IMR-90 (cell line): Measurements from ENCODE around the gene U2SURP. TPM values are rescaled to one million over a fixed set of nuclear protein-coding genes. Genes with fewer than 3 reads are reported as not detected.

Source experiments
- ATAC-seq: fragments of 200-7000 bp; cut with Tn5 transposase; 2 replicates; pipeline ENCODE4 v1.9.1; 2020; ENCODE audit warnings: low read depth, mild to moderate bottlenecking, moderate library complexity
- BruUV-seq: library from RNA; stranded (reverse); fragments of 400-500 nt; replicated peaks from 2 replicates; lab custom pipeline; 2021; lab: Mats Ljungman, UMichigan
- CTCF ChIA-PET: fragments of 300-600 bp; formaldehyde crosslinking; extraction: SDS; loops from one replicate; lab custom pipeline; 2021; ENCODE audit warnings: antibody characterized with exemption; lab: Yijun Ruan, JAX
- POLR2A ChIA-PET: fragments of 300-600 bp; sonication (Branson Sonifier 250); formaldehyde crosslinking; loops from one replicate; lab custom pipeline; 2022; ENCODE audit warnings: antibody characterized with exemption; ENCODE audit not compliant: unreplicated experiment; lab: Charles Lee
- DNase-seq: peaks from one replicate; pipeline ENCODE4 v3.0.0; 2013
- H2AFZ ChIP-seq: replicated peaks from 2 replicates; pipeline ENCODE3; 2013; ENCODE audit warnings: low read length, mild to moderate bottlenecking; ENCODE audit not compliant: poor library complexity
- H2AK5ac ChIP-seq: 2 replicates; pipeline ENCODE4 v1.6.1; 2013; ENCODE audit warnings: low read depth, low read length, inconsistent platforms
- H2AK9ac ChIP-seq: replicated peaks from 2 replicates; pipeline ENCODE3; 2013; ENCODE audit warnings: mild to moderate bottlenecking, low read depth, low read length, moderate library complexity; ENCODE audit not compliant: poor library complexity
- H2BK120ac ChIP-seq: 2 replicates; pipeline ENCODE4 v1.6.1; 2013; ENCODE audit warnings: low read depth, low read length, inconsistent platforms
- H2BK15ac ChIP-seq: 3 replicates; pipeline ENCODE4 v1.6.1; 2013; ENCODE audit warnings: low read depth, low read length, inconsistent platforms
- H2BK20ac ChIP-seq: 2 replicates; pipeline ENCODE4 v1.6.1; 2013; ENCODE audit warnings: low read depth, mild to moderate bottlenecking, inconsistent platforms, low read length, moderate library complexity
- H2BK5ac ChIP-seq: 2 replicates; pipeline ENCODE4 v1.6.1; 2013; ENCODE audit warnings: mild to moderate bottlenecking, low read depth, low read length, inconsistent platforms; ENCODE audit not compliant: poor library complexity, severe bottlenecking
- H3K14ac ChIP-seq: replicated peaks from 2 replicates; pipeline ENCODE4 v1.6.1; 2013; ENCODE audit warnings: low read depth, low read length, inconsistent platforms
- H3K18ac ChIP-seq: 2 replicates; pipeline ENCODE4 v1.6.1; 2013; ENCODE audit warnings: low read depth, low read length, control low read depth
- H3K23ac ChIP-seq: 2 replicates; pipeline ENCODE4 v1.6.1; 2013; ENCODE audit warnings: low read depth, low read length, inconsistent platforms
- H3K27ac ChIP-seq: 2 replicates; pipeline ENCODE4 v1.5.1; 2013; ENCODE audit warnings: mild to moderate bottlenecking, control low read depth, low read length; ENCODE audit not compliant: insufficient read depth
- H3K27me3 ChIP-seq: 2 replicates; pipeline ENCODE4 v1.6.1; 2013; ENCODE audit warnings: low read length; ENCODE audit not compliant: control insufficient read depth, insufficient read depth
- H3K36me3 ChIP-seq: 2 replicates; pipeline ENCODE4 v1.6.1; 2013; ENCODE audit warnings: low read length, mixed read lengths; ENCODE audit not compliant: control insufficient read depth, insufficient read depth
- H3K4ac ChIP-seq: 2 replicates; pipeline ENCODE4 v1.6.1; 2013; ENCODE audit warnings: low read depth, low read length, inconsistent platforms
- H3K4me1 ChIP-seq: 2 replicates; pipeline ENCODE4 v1.6.1; 2013; ENCODE audit warnings: low read length, mixed read lengths; ENCODE audit not compliant: control insufficient read depth, insufficient read depth
- H3K4me2 ChIP-seq: 2 replicates; pipeline ENCODE4 v1.6.1; 2013; ENCODE audit warnings: low read depth, mild to moderate bottlenecking, control low read depth, low read length, moderate library complexity
- H3K4me3 ChIP-seq: 2 replicates; pipeline ENCODE4 v1.5.1; 2013; ENCODE audit warnings: low read depth, mild to moderate bottlenecking, control low read depth, low read length, moderate library complexity; ENCODE audit not compliant: insufficient read depth
- H3K56ac ChIP-seq: 2 replicates; pipeline ENCODE4 v1.6.1; 2013; ENCODE audit warnings: low read length, inconsistent platforms; ENCODE audit not compliant: insufficient read depth; ENCODE audit errors: extremely low read depth
- H3K79me1 ChIP-seq, 2 experiments: 2 replicates each; pipeline ENCODE4 v1.6.1; 2013; ENCODE audit warnings: low read length in 2 of 2, inconsistent platforms in 1 of 2, low read depth in 1 of 2
- H3K9ac ChIP-seq: 2 replicates; pipeline ENCODE4 v1.6.1; 2013; ENCODE audit warnings: low read depth, low read length, control low read depth
- H3K9me1 ChIP-seq: 2 replicates; pipeline ENCODE4 v1.6.1; 2013; ENCODE audit warnings: low read length, inconsistent platforms; ENCODE audit not compliant: insufficient read depth
- H3K9me3 ChIP-seq: 2 replicates; pipeline ENCODE4 v1.6.1; 2013; ENCODE audit warnings: low read length; ENCODE audit not compliant: control insufficient read depth, insufficient read depth
- H4K20me1 ChIP-seq: 2 replicates; pipeline ENCODE4 v1.6.1; 2013; ENCODE audit warnings: low read length, inconsistent platforms; ENCODE audit not compliant: insufficient read depth
- H4K5ac ChIP-seq: 2 replicates; pipeline ENCODE4 v1.6.1; 2013; ENCODE audit warnings: mild to moderate bottlenecking, low read depth, low read length, control low read depth
- H4K8ac ChIP-seq, 2 experiments: 2 replicates each; pipeline ENCODE4 v1.6.1; 2013; ENCODE audit warnings: low read depth in 2 of 2, low read length in 2 of 2, control low read depth in 1 of 2, inconsistent platforms in 1 of 2
- H4K91ac ChIP-seq: 2 replicates; pipeline ENCODE4 v1.6.1; 2013; ENCODE audit warnings: low read depth, low read length, inconsistent platforms; ENCODE audit not compliant: insufficient read depth
- BHLHE40 ChIP-seq: fragments of 150-350 bp; IDR thresholded peaks from 2 replicates; pipeline ENCODE4 v1.6.1; 2016; ENCODE audit warnings: mild to moderate bottlenecking, low read depth, low read length
- ELK1 ChIP-seq: fragments of 150-350 bp; IDR thresholded peaks from 2 replicates; pipeline ENCODE4 v1.6.1; 2016; ENCODE audit warnings: low read depth, mild to moderate bottlenecking, low read length, moderate library complexity, borderline replicate concordance
- FOS ChIP-seq: fragments of 150-350 bp; IDR thresholded peaks from 2 replicates; pipeline ENCODE4 v1.6.1; 2016; ENCODE audit warnings: low read depth, low read length
- MAFK ChIP-seq: IDR thresholded peaks from 2 replicates; pipeline ENCODE4 v1.6.1; 2012; ENCODE audit warnings: low read depth, low read length, improper control_type of control experiment
- MAZ ChIP-seq: IDR thresholded peaks from 2 replicates; pipeline ENCODE4 v1.6.1; 2012; ENCODE audit warnings: low read depth, mild to moderate bottlenecking, low read length, improper control_type of control experiment, moderate library complexity, borderline replicate concordance
- MXI1 ChIP-seq: IDR thresholded peaks from 2 replicates; pipeline ENCODE4 v1.6.1; 2012; ENCODE audit warnings: low read depth, mild to moderate bottlenecking, low read length, moderate library complexity, borderline replicate concordance
- NFE2L2 ChIP-seq: fragments of 150-350 bp; IDR thresholded peaks from 2 replicates; pipeline ENCODE4 v1.6.1; 2016; ENCODE audit warnings: low read depth, mild to moderate bottlenecking, low read length
- POLR2A ChIP-seq: IDR thresholded peaks from 2 replicates; pipeline ENCODE4 v1.6.1; 2012; ENCODE audit warnings: mild to moderate bottlenecking, low read depth, low read length
- RAD21 ChIP-seq: IDR thresholded peaks from 2 replicates; pipeline ENCODE4 v1.6.1; 2012; ENCODE audit warnings: low read length, improper control_type of control experiment
- RCOR1 ChIP-seq: IDR thresholded peaks from 2 replicates; pipeline ENCODE4 v1.6.1; 2012; ENCODE audit warnings: mild to moderate bottlenecking, low read length, improper control_type of control experiment; ENCODE audit not compliant: insufficient replicate concordance
- RFX5 ChIP-seq: IDR thresholded peaks from 2 replicates; pipeline ENCODE4 v1.8.0; 2012; ENCODE audit warnings: low read depth, mild to moderate bottlenecking, low read length, moderate library complexity
- SMC3 ChIP-seq: fragments of 150-350 bp; IDR thresholded peaks from 2 replicates; pipeline ENCODE4 v1.6.1; 2016; ENCODE audit warnings: low read depth, mild to moderate bottlenecking, antibody characterized with exemption, low read length, moderate library complexity
- WGBS, 2 experiments: methylation state at CpG; one replicate each; pipeline versions ENCODE4 v1.1.5 to v1.1.7; 2013; ENCODE audit warnings: missing lambda C conversion rate in 2 of 2; ENCODE audit not compliant: insufficient read length in 1 of 2; ENCODE audit errors: extremely low coverage in 2 of 2; 5-methylcytosine and 5-hydroxymethylcytosine counted together
- dilution Hi-C: fragments of 300-500 bp; cut with HindIII; formaldehyde crosslinking; loops from one replicate; pipeline ENCODE4 v1.14.3; 2018; ENCODE audit warnings: low sequenced_read_pairs; ENCODE audit not compliant: unreplicated experiment
- in situ Hi-C: fragments of 300-500 bp; cut with MboI; formaldehyde crosslinking; loops from 3 replicates; pipeline ENCODE4 v1.14.3; 2019; ENCODE audit warnings: low sequenced_read_pairs, inconsistent platforms, mixed read lengths
- intact Hi-C: fragments of 100-400 bp; cut with micrococcal nuclease; formaldehyde crosslinking; loops from 2 replicates; pipeline ENCODE4 v1.10.0; 2022
- polyA plus RNA-seq, 3 experiments: library from polyadenylated mRNA; depleted of rRNA; stranded (reverse); fragments of >200 nt; gene quantifications; 2 replicates each; pipeline ENCODE4 v1.2.3, GENCODE V29; 2012; ENCODE audit warnings: low replicate concordance in 1 of 3
- total RNA-seq: library from RNA; depleted of rRNA; stranded (reverse); fragments of >200 nt; gene quantifications from 2 replicates; pipeline ENCODE4 v1.2.3, GENCODE V29; 2012
- TF ChIP-seq, protein P1 (sequence below): conservative IDR thresholded peaks from 2 replicates; pipeline ENCODE4 v1.5.1; 2012; ENCODE audit warnings: mild to moderate bottlenecking, low read depth, low read length, improper control_type of control experiment

Gene U2SURP
- total and polyA plus RNA-seq, 2 of the 4 experiments (the other 2 are of a cell fraction) = 24.8 to 29.4 TPM

GRCh38 chr3:143084856-143085731, 83.7 kb downstream of the U2SURP start:
- no TSS peak for BruUV-seq
- ATAC-seq = peak; percentile 51
- CTCF ChIA-PET = no interaction called here

More at GRCh38 chr3:143084856-143085731, 83.7 kb downstream of the U2SURP start:
- no peak overlapping the region for H4K5ac ChIP-seq
- H3K18ac ChIP-seq = no peak overlapping the region
- POLR2A ChIA-PET = no interaction called here
- no peak overlapping the region for H2AK5ac ChIP-seq
- H4K20me1 ChIP-seq = no peaks in the 10 kb centered on the region
- intact Hi-C loops (no loop called here), dilution Hi-C loops (no loop called here), in situ Hi-C loops (no loop called here)
- H3K4me1 ChIP-seq = no peaks in the 10 kb centered on the region
- no peak overlapping the region for H2AK9ac ChIP-seq
- H3K4me3 ChIP-seq = no peak overlapping the region
- H3K27ac ChIP-seq = no peak overlapping the region
- no peak overlapping the region for H2BK120ac ChIP-seq
- no peaks in the 10 kb centered on the region for H3K36me3 ChIP-seq
- H3K9me1 ChIP-seq = no peaks in the 10 kb centered on the region
- H3K79me1 ChIP-seq = no peaks in the 10 kb centered on the region
- WGBS, 2 experiments = no CpG with 5 or more reads among the region's 17 CpGs
- no peak overlapping the region for H2BK5ac ChIP-seq
- no peak overlapping the region for H4K91ac ChIP-seq
- TF ChIP-seq MAZ (no peak), RCOR1 (no peak), RAD21 (no peak), MAFK (no peak), ELK1 (no peak), POLR2A (no peak), MXI1 (no peak), SMC3 (no peak), RFX5 (no peak), FOS (no peak), BHLHE40 (no peak), NFE2L2 (no peak)
- TF ChIP-seq, protein P1, sequence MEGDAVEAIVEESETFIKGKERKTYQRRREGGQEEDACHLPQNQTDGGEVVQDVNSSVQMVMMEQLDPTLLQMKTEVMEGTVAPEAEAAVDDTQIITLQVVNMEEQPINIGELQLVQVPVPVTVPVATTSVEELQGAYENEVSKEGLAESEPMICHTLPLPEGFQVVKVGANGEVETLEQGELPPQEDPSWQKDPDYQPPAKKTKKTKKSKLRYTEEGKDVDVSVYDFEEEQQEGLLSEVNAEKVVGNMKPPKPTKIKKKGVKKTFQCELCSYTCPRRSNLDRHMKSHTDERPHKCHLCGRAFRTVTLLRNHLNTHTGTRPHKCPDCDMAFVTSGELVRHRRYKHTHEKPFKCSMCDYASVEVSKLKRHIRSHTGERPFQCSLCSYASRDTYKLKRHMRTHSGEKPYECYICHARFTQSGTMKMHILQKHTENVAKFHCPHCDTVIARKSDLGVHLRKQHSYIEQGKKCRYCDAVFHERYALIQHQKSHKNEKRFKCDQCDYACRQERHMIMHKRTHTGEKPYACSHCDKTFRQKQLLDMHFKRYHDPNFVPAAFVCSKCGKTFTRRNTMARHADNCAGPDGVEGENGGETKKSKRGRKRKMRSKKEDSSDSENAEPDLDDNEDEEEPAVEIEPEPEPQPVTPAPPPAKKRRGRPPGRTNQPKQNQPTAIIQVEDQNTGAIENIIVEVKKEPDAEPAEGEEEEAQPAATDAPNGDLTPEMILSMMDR = no peak
- H3K4me2 ChIP-seq = no peak overlapping the region
- no peak overlapping the region for H3K4ac ChIP-seq
- H3K14ac ChIP-seq = no peak overlapping the region
- DNase-seq = peak; percentile 47
- no peak overlapping the region; a peak in 1 of 4 replicates for H4K8ac ChIP-seq
- H3K27me3 ChIP-seq = no peaks in the 10 kb centered on the region; the same call in 1 of the 2 replicates
- no peak overlapping the region for H2BK20ac ChIP-seq
- no peak overlapping the region for H3K9ac ChIP-seq
- no peak overlapping the region for H3K56ac ChIP-seq
- no peak overlapping the region for H3K23ac ChIP-seq
- no peaks in the 10 kb centered on the region for H3K9me3 ChIP-seq
- H2AFZ ChIP-seq = peak overlapping the region; percentile 56
- no peak overlapping the region for H2BK15ac ChIP-seq
